ENCODE data around the gene SLC16A13.

SLC16A13 gene

GRCh38 chr17:6996256-6997011 lies 39.4 kb upstream of the SLC16A13 start:
- DNase-seq (ENCODE audit: extremely low read depth, low read depth): no peak
- no peak for TF ChIP-seq CTCF (IDR thresholded peaks at IDR 0.05; ENCODE audit: low read depth, low read length)

GRCh38 chr17:6997171-6997570 lies 38.6 kb upstream of the SLC16A13 start:
- no peak for TF ChIP-seq CTCF (IDR thresholded peaks at IDR 0.05; ENCODE audit: low read depth, low read length)
- DNase-seq (ENCODE audit: extremely low read depth, low read depth): no peak

DNA sequence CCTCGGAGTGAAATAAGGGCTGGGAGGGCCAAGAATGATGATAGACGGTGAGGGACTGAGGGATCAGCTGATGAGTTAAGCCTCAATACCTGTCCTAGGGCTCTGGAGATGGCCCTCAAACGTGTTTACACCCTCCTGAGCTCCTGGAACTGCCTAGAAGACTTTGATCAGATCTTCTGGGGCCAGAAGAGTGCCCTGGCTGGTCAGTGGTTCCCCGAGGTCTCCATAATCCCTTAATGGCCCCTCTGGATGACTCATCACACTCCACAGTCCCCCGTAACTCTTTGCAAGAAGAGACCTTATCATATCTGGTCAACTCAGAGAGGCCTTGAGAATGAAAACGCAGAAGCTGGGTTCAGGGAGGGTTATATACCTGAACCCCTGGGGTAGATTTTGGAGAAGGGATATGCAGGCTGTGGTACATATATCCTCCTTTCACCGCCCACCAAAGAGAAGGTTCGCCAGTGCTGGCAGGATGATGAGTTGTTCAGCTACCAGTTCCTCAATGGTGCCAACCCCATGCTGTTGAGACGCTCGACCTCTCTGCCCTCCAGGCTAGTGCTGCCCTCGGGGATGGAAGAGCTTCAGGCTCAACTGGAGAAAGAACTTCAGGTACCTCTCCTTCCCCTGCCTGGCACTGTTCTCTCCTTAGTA lies 36.8 kb upstream of the SLC16A13 start:
- TF ChIP-seq CTCF (IDR thresholded peaks at IDR 0.05; ENCODE audit: low read depth, low read length): no peak

GRCh38 chr17:7001318-7001961 lies 34.4 kb upstream of the SLC16A13 start:
- no peak for DNase-seq (ENCODE audit: extremely low read depth, low read depth)
- peak; percentile 56 for TF ChIP-seq CTCF (IDR thresholded peaks at IDR 0.05; ENCODE audit: low read depth, low read length)

More for the DNA sequence above, 36.8 kb upstream of the SLC16A13 start:
- no peak for DNase-seq (ENCODE audit: extremely low read depth, low read depth)

DNA sequence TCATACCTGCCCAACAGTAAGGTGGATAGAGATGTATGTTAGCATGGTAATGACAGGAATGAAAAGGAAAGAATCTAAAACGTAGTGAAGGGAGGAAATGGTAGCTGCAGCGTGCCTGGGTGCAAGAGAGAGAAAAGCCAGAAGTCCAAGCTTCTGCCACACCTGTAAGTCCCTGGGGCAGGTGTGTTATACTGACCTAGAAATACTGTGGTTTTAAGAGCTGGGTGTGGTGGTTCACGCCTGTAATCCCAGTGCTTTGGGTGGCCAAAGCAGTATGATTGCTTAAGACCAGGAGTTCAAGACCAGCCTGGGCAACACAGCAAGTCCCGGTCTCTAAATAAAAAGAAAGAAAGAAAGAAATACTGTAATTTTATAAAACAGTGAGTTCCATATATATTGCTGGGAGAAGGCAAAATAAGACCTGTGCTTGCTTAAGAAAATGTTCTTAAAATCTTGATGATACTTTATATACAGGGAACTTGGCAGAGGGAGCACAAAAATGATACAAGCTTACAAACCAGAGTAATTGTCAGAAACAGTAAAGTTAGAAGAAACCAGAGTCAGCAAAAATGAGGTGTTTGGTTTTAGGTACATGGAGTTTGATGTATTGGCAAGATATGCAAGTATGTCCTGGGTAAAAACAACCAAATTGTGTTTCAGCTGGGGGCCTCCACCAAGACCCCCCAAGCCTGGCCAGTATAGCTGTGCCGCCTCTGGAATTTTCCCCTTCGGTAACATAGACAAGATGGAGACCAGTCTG lies 33.3 kb upstream of the SLC16A13 start:
- DNase-seq (ENCODE audit: extremely low read depth, low read depth): no peak

DNA sequence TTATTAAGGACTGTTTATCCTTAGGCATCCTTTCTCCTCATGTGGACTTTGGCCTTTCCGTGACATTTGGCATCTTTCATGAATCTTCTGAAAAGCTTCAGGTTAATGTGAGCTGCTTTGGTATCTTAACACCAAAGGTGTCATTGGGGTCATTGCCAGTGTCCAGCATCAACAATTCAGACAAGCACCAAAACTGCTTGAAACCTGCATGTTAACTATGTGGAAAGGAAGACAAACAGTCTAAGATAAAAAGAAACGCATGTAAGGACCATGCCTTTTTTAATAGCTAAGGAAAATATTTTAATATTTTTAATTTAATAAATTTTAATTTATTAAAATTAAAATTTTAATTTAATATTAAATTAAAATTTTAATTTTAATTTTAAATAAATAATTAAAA lies 32.1 kb upstream of the SLC16A13 start:
- no peak for TF ChIP-seq CTCF (IDR thresholded peaks at IDR 0.05; ENCODE audit: low read depth, low read length)
- no peak for DNase-seq (ENCODE audit: extremely low read depth, low read depth)

More for the DNA sequence above, 33.3 kb upstream of the SLC16A13 start:
- TF ChIP-seq CTCF (IDR thresholded peaks at IDR 0.05; ENCODE audit: low read depth, low read length): no peak

All from AG09319 (cell line).